ENCODE measurements around the gene CDCP1.

- no peak for TF ChIP-seq CTCF (IDR thresholded peaks at IDR 0.05)
- no peak for TF ChIP-seq POLR2A (IDR thresholded peaks at IDR 0.05)
Observed at GRCh38 chr3:45042162-45042561, 104.0 kb downstream of the CDCP1 start.

Measured in right lobe of liver (tissue), 4 donors.